HEK293 (cell line): ENCODE data around the gene EPHX1.

ENCODE experiments used
- CTCF ChIP-seq: fragments of 450-650 bp; formaldehyde crosslinking; IDR thresholded peaks from 2 replicates; pipeline ENCODE4 v1.5.1; 2016; ENCODE audit warnings: missing biosample characterization, missing genetic modification characterization
- ZFP37 ChIP-seq: fragments of 450-650 bp; formaldehyde crosslinking; IDR thresholded peaks from 2 replicates; pipeline ENCODE4 v1.5.1; 2016; ENCODE audit warnings: missing biosample characterization, missing genetic modification characterization
- ZNF521 ChIP-seq: fragments of 450-650 bp; formaldehyde crosslinking; IDR thresholded peaks from 2 replicates; pipeline ENCODE4 v1.5.1; 2017; ENCODE audit warnings: missing biosample characterization, mild to moderate bottlenecking, missing genetic modification characterization
- ZNF76 ChIP-seq: fragments of 450-650 bp; formaldehyde crosslinking; IDR thresholded peaks from 2 replicates; pipeline ENCODE4; 2016; ENCODE audit warnings: low read depth, missing biosample characterization, missing genetic modification characterization, borderline replicate concordance
- TF ChIP-seq, protein P1 (sequence below): fragments of 450-650 bp; formaldehyde crosslinking; IDR thresholded peaks from 2 replicates; pipeline ENCODE4 v1.5.1; 2016; ENCODE audit warnings: missing biosample characterization, missing genetic modification characterization
- TF ChIP-seq, protein P2 (sequence below): fragments of 450-650 bp; formaldehyde crosslinking; IDR thresholded peaks from 2 replicates; pipeline ENCODE4 v1.5.1; 2017; ENCODE audit warnings: missing biosample characterization, missing genetic modification characterization

GRCh38 chr1:225760531-225760930 is 49.4 kb upstream of the EPHX1 start:
- no peak for TF ChIP-seq CTCF (tag by site-specific recombination)
- TF ChIP-seq, protein P1, sequence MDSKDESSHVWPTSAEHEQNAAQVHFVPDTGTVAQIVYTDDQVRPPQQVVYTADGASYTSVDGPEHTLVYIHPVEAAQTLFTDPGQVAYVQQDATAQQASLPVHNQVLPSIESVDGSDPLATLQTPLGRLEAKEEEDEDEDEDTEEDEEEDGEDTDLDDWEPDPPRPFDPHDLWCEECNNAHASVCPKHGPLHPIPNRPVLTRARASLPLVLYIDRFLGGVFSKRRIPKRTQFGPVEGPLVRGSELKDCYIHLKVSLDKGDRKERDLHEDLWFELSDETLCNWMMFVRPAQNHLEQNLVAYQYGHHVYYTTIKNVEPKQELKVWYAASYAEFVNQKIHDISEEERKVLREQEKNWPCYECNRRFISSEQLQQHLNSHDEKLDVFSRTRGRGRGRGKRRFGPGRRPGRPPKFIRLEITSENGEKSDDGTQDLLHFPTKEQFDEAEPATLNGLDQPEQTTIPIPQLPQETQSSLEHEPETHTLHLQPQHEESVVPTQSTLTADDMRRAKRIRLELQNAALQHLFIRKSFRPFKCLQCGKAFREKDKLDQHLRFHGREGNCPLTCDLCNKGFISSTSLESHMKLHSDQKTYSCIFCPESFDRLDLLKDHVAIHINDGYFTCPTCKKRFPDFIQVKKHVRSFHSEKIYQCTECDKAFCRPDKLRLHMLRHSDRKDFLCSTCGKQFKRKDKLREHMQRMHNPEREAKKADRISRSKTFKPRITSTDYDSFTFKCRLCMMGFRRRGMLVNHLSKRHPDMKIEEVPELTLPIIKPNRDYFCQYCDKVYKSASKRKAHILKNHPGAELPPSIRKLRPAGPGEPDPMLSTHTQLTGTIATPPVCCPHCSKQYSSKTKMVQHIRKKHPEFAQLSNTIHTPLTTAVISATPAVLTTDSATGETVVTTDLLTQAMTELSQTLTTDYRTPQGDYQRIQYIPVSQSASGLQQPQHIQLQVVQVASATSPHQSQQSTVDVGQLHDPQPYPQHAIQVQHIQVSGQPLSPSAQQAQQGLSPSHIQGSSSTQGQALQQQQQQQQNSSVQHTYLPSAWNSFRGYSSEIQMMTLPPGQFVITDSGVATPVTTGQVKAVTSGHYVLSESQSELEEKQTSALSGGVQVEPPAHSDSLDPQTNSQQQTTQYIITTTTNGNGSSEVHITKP (tag by site-specific recombination): no peak
- no peak for TF ChIP-seq ZNF521
- TF ChIP-seq, protein P2, sequence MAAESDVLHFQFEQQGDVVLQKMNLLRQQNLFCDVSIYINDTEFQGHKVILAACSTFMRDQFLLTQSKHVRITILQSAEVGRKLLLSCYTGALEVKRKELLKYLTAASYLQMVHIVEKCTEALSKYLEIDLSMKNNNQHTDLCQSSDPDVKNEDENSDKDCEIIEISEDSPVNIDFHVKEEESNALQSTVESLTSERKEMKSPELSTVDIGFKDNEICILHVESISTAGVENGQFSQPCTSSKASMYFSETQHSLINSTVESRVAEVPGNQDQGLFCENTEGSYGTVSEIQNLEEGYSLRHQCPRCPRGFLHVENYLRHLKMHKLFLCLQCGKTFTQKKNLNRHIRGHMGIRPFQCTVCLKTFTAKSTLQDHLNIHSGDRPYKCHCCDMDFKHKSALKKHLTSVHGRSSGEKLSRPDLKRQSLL: no peak
- TF ChIP-seq ZNF76: no peak
- no peak for TF ChIP-seq ZFP37 (tag by site-specific recombination)
